Measurements from ENCODE around the gene HSD11B1L. TPM values are rescaled to one million over a fixed set of nuclear protein-coding genes. Genes with fewer than 3 reads are reported as not detected.

HSD11B1L gene
- total RNA-seq, 1 donor from 2014 or later = 6.6 TPM

DNA sequence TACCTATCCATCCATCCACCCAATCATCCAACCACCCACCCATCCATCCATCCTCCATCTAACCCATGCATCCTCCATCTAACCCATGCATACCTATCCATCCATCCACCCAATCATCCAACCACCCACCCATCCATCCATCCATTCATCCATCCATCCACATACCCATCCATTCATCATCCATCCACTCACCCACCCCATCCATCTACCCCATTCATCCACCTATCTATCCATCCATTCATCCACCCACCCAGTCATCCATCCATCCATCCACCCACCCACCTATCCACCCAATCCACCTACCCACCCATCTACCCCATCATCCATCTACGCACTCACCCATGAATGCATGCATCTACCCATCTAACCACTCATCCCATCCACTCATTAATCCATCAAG, 7.1 kb upstream of the HSD11B1L start:
- DNase-seq = no peak

DNA sequence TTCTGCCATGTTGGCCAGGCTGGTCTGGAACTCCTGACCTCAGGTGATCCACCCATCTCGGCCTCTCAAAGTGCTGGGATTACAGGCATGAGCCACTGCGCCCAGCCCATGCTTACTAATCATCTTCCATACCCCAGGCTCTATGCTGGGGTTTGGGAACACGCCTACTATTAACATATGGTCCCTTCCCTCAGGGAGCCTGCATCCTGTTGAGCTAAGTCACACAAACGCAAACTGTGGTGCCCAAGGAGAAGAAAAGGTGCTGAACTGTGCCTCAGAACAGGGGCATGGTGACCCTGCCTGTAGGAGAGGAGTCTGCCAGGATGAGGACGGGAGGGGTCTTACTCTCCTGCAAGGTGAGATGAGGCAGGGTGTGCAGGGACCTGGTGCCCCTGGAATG, 6.1 kb upstream of the HSD11B1L start:
- Histone ChIP-seq H3K4me1 (peaks cover 7% of the 10 kb centered on the region), H3K27me3 (no peaks in the 10 kb centered on the region), H3K4me3 (no peak overlapping the region), H3K9me3 (no peaks in the 10 kb centered on the region), H3K36me3 (peaks cover 14% of the 10 kb centered on the region), H3K27ac (no peak overlapping the region)
- TF ChIP-seq, protein P1, sequence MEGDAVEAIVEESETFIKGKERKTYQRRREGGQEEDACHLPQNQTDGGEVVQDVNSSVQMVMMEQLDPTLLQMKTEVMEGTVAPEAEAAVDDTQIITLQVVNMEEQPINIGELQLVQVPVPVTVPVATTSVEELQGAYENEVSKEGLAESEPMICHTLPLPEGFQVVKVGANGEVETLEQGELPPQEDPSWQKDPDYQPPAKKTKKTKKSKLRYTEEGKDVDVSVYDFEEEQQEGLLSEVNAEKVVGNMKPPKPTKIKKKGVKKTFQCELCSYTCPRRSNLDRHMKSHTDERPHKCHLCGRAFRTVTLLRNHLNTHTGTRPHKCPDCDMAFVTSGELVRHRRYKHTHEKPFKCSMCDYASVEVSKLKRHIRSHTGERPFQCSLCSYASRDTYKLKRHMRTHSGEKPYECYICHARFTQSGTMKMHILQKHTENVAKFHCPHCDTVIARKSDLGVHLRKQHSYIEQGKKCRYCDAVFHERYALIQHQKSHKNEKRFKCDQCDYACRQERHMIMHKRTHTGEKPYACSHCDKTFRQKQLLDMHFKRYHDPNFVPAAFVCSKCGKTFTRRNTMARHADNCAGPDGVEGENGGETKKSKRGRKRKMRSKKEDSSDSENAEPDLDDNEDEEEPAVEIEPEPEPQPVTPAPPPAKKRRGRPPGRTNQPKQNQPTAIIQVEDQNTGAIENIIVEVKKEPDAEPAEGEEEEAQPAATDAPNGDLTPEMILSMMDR (IDR thresholded peaks at IDR 0.05) = no peak
- intact Hi-C loops (cut with DNase I) = no loop called here
- no peak for ATAC-seq
- DNase-seq = no peak

More for the DNA sequence above, 7.1 kb upstream of the HSD11B1L start:
- intact Hi-C loops (cut with DNase I) = no loop called here
- peaks cover 23% of the 10 kb centered on the region for H3K36me3 ChIP-seq
- no peak for ATAC-seq
- no peak overlapping the region for H3K4me3 ChIP-seq
- TF ChIP-seq, protein P1 (IDR thresholded peaks at IDR 0.05) = no peak
- H3K27ac ChIP-seq = no peak overlapping the region
- H3K9me3 ChIP-seq = no peaks in the 10 kb centered on the region
- no peaks in the 10 kb centered on the region for H3K27me3 ChIP-seq
- H3K4me1 ChIP-seq = no peaks in the 10 kb centered on the region

DNA sequence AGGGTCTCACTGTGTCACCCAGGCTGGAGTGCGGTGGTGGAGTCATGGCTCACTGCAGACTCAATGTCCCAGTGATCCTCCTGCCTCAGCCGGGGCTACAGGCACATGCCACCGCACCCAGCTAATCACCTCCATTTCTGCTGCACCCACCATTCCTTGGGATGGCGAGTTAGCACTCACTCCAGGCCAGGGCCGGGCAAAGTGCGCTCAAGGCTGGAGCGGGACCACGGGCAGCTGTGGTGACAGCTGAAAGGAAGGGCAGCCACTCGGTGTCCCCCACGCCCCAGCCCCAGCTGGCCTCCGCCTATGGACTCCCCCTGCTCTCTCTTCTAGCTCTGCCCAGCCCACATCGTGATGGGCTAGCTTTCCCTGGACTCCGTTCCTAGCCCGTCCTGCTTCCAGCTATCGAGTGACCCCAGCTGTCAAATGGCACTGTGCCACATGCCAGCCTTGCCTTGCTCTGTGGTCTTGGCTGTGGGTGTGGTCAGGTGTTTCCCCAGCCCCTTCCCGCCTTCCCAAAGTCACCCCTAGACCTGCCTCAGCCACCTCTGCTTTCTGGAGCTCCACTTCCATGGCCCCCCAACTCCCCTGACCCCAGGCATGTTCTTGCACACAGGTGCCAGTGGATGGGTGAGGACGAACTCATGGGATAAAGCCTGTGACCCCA, 4.6 kb upstream of the HSD11B1L start:
- ATAC-seq (no peak), DNase-seq (no peak)
- Histone ChIP-seq H3K4me1 (peaks cover 12% of the 10 kb centered on the region), H3K4me3 (no peak overlapping the region), H3K9me3 (no peaks in the 10 kb centered on the region), H3K27ac (no peak overlapping the region), H3K36me3 (peaks cover 9% of the 10 kb centered on the region), H3K27me3 (no peaks in the 10 kb centered on the region)
- intact Hi-C loops (cut with DNase I) = no loop called here
- TF ChIP-seq, protein P1 (IDR thresholded peaks at IDR 0.05) = no peak

DNA sequence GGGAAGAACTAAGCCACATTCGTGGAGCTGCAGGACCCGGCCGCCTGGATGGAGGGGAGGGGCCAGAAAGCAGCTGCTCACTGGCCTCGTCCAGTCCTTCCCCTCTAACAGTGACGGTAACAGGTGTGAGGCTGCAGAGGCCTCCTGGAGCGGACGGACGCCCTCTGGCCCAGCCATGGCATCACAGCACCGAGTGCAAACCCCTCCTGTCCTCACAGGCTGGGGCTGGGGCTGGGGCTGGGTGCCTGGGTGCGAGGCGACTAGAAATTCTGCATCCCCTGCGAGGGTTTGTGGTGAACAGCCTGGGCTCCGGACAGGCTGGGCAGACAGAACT, 4.1 kb upstream of the HSD11B1L start:
- Histone ChIP-seq H3K4me3 (no peak overlapping the region), H3K36me3 (peaks cover 4% of the 10 kb centered on the region), H3K9me3 (no peaks in the 10 kb centered on the region), H3K4me1 (peaks cover 12% of the 10 kb centered on the region), H3K27ac (no peak overlapping the region), H3K27me3 (no peaks in the 10 kb centered on the region)
- ATAC-seq (no peak), DNase-seq (no peak)
- intact Hi-C loops (cut with DNase I) = no loop called here
- TF ChIP-seq, protein P1 (IDR thresholded peaks at IDR 0.05) = no peak

DNA sequence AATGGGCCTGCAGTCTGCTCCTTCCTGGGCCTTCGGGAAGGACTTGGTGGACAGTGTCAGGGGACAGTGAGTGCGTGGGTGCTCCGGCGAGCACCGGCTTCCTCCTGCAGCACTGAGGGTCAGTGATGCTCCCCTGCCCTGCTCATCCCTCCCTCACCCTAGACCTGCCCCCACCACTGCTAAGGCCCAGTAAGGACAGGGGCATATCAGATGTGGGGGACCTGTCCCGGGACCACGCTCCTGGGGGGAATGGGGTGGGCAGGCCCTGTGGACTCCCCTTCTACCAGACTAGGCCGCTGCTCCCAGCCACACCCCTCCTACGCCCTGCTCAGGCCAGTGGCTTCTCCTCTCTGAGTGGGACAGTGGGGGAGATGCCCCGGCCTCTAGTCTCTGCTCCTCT, 3.7 kb upstream of the HSD11B1L start:
- Histone ChIP-seq H3K4me1 (peaks cover 12% of the 10 kb centered on the region), H3K36me3 (no peaks in the 10 kb centered on the region), H3K27me3 (no peaks in the 10 kb centered on the region), H3K9me3 (no peaks in the 10 kb centered on the region), H3K4me3 (no peak overlapping the region), H3K27ac (no peak overlapping the region)
- ATAC-seq = no peak
- no peak for DNase-seq
- intact Hi-C loops (cut with DNase I) = no loop called here
- TF ChIP-seq, protein P1 (IDR thresholded peaks at IDR 0.05) = no peak

DNA sequence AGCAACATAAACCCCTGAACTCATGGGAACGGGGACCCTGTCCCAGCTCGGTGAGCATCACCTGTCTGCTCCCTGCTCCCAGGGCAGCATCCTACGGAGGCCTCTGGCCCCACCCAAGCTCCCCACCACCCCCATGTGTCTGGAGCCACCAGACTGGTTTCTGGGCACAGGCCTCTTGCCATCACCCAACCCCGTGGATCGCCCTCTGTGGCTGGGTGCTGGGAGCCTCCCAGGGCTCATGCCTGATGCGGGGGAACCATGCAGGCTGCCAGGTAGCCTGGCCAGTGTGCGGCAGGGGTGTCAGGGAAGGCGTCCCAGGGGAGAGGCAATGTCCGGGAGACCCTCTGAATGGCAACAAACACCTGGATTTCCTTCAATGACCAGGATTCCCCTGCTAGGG, 3.2 kb upstream of the HSD11B1L start:
- Histone ChIP-seq H3K36me3 (no peaks in the 10 kb centered on the region), H3K27ac (no peak overlapping the region), H3K9me3 (no peaks in the 10 kb centered on the region), H3K4me1 (peaks cover 12% of the 10 kb centered on the region), H3K27me3 (no peaks in the 10 kb centered on the region), H3K4me3 (no peak overlapping the region)
- DNase-seq (no peak), ATAC-seq (no peak)
- intact Hi-C loops (cut with DNase I) = no loop called here
- TF ChIP-seq, protein P1 (IDR thresholded peaks at IDR 0.05) = no peak
